ENCODE measurements around the gene FKBP15.

DNA sequence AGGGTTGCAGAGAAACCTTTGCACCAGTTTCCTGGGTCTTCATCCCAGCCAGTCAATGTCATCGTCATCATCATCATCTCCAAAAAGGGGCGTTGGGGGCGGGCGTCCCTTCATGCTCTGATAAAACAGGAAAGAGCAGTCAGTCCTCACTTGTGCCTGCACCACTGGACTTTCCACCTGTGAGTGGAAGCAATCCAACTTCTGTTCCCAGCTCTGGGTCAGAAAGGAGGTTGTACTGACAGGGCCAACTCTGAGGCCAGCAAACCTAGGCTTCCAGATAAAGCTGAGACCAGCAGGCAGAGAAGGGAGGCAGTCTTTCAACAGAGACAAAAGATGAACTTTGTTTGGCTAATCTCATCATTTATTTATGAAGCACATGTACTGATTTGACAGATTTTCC lies 55.0 kb downstream of the FKBP15 start:
- TF ChIP-seq CBX1 (IDR thresholded peaks at IDR 0.05; ENCODE audit: low read depth), result no peak
- TF ChIP-seq, protein P1, sequence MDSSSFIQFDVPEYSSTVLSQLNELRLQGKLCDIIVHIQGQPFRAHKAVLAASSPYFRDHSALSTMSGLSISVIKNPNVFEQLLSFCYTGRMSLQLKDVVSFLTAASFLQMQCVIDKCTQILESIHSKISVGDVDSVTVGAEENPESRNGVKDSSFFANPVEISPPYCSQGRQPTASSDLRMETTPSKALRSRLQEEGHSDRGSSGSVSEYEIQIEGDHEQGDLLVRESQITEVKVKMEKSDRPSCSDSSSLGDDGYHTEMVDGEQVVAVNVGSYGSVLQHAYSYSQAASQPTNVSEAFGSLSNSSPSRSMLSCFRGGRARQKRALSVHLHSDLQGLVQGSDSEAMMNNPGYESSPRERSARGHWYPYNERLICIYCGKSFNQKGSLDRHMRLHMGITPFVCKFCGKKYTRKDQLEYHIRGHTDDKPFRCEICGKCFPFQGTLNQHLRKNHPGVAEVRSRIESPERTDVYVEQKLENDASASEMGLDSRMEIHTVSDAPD (CRISPR knock-in tag; IDR thresholded peaks at IDR 0.05), result no peak
- no peak for TF ChIP-seq NFRKB (IDR thresholded peaks at IDR 0.05)
- no peak for TF ChIP-seq EZH2 (conservative IDR thresholded peaks at IDR 0.05; ENCODE audit: low read depth, low read length)
- TF ChIP-seq ASH2L (IDR thresholded peaks at IDR 0.05; ENCODE audit: insufficient read length, low read depth, low read length), result no peak
- TF ChIP-seq, protein P2, sequence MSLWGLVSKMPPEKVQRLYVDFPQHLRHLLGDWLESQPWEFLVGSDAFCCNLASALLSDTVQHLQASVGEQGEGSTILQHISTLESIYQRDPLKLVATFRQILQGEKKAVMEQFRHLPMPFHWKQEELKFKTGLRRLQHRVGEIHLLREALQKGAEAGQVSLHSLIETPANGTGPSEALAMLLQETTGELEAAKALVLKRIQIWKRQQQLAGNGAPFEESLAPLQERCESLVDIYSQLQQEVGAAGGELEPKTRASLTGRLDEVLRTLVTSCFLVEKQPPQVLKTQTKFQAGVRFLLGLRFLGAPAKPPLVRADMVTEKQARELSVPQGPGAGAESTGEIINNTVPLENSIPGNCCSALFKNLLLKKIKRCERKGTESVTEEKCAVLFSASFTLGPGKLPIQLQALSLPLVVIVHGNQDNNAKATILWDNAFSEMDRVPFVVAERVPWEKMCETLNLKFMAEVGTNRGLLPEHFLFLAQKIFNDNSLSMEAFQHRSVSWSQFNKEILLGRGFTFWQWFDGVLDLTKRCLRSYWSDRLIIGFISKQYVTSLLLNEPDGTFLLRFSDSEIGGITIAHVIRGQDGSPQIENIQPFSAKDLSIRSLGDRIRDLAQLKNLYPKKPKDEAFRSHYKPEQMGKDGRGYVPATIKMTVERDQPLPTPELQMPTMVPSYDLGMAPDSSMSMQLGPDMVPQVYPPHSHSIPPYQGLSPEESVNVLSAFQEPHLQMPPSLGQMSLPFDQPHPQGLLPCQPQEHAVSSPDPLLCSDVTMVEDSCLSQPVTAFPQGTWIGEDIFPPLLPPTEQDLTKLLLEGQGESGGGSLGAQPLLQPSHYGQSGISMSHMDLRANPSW (CRISPR knock-in tag; IDR thresholded peaks at IDR 0.05; ENCODE audit: borderline replicate concordance), result no peak
- TF ChIP-seq, protein P3, sequence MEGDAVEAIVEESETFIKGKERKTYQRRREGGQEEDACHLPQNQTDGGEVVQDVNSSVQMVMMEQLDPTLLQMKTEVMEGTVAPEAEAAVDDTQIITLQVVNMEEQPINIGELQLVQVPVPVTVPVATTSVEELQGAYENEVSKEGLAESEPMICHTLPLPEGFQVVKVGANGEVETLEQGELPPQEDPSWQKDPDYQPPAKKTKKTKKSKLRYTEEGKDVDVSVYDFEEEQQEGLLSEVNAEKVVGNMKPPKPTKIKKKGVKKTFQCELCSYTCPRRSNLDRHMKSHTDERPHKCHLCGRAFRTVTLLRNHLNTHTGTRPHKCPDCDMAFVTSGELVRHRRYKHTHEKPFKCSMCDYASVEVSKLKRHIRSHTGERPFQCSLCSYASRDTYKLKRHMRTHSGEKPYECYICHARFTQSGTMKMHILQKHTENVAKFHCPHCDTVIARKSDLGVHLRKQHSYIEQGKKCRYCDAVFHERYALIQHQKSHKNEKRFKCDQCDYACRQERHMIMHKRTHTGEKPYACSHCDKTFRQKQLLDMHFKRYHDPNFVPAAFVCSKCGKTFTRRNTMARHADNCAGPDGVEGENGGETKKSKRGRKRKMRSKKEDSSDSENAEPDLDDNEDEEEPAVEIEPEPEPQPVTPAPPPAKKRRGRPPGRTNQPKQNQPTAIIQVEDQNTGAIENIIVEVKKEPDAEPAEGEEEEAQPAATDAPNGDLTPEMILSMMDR (CRISPR knock-in tag; IDR thresholded peaks at IDR 0.05), result no peak
- no peak for TF ChIP-seq ATF7 (IDR thresholded peaks at IDR 0.05)
- no peak for TF ChIP-seq ATF7 (CRISPR knock-in tag; IDR thresholded peaks at IDR 0.05)

Measured in HepG2 (cell line).